ENCODE data around the gene RGS11.
"Not testable (repeated sequence)": the region's sequence is repeated elsewhere in the genome, so short reads cannot be mapped to it uniquely, and the experiment has no call there.

RGS11 gene

GRCh38 chr16:269061-269796, 6.5 kb downstream of the RGS11 start:
- no peak for DNase-seq (ENCODE audit: low spot score)
- no peak for TF ChIP-seq CTCF (IDR thresholded peaks at IDR 0.05; ENCODE audit: extremely low read depth, missing control alignments)

- no peak for DNase-seq (ENCODE audit: low spot score)
- TF ChIP-seq CTCF (IDR thresholded peaks at IDR 0.05; ENCODE audit: extremely low read depth, missing control alignments) = no peak
Observed at GRCh38 chr16:268141-269053, 7.3 kb downstream of the RGS11 start.

- DNase-seq (ENCODE audit: low spot score) = not testable (repeated sequence)
Observed at GRCh38 chr16:267562-267961, 8.2 kb downstream of the RGS11 start.

- TF ChIP-seq CTCF (IDR thresholded peaks at IDR 0.05; ENCODE audit: extremely low read depth, missing control alignments) = no peak
- DNase-seq (ENCODE audit: low spot score) = no peak
Observed at GRCh38 chr16:266258-267164, 9.2 kb downstream of the RGS11 start.

- no peak for TF ChIP-seq CTCF (IDR thresholded peaks at IDR 0.05; ENCODE audit: extremely low read depth, missing control alignments)
- DNase-seq (ENCODE audit: low spot score) = no peak
Observed at GRCh38 chr16:265711-266110, 10.0 kb downstream of the RGS11 start.

- TF ChIP-seq CTCF (IDR thresholded peaks at IDR 0.05; ENCODE audit: extremely low read depth, missing control alignments) = no peak
- DNase-seq (ENCODE audit: low spot score) = no peak
Observed at GRCh38 chr16:265002-265529, 10.7 kb downstream of the RGS11 start.

GRCh38 chr16:264440-264951, 11.2 kb downstream of the RGS11 start:
- no peak for DNase-seq (ENCODE audit: low spot score)
- TF ChIP-seq CTCF (IDR thresholded peaks at IDR 0.05; ENCODE audit: extremely low read depth, missing control alignments) = no peak

Measured in GM20000 (cell line).